Trophoblast cell (in vitro differentiated cells and primary cell): ENCODE data around the gene COMMD10. TPM values are rescaled to one million over a fixed set of nuclear protein-coding genes. Genes with fewer than 3 reads are reported as not detected.

Experiments used
- DNase-seq, 2 donors: peaks; one replicate each; pipeline ENCODE4 v3.0.0-alpha.2; 2016
- H2AFZ ChIP-seq: 2 replicates; pipeline ENCODE4 v1.6.1; 2013; ENCODE audit warnings: low read length, moderate library complexity, mild to moderate bottlenecking; ENCODE audit not compliant: insufficient read depth, poor library complexity
- H2AK5ac ChIP-seq: 2 replicates; pipeline ENCODE4 v1.6.1; 2013; ENCODE audit warnings: mild to moderate bottlenecking, low read length
- H2BK120ac ChIP-seq: 2 replicates; pipeline ENCODE4 v1.6.1; 2013; ENCODE audit warnings: low read length, mild to moderate bottlenecking, moderate library complexity; ENCODE audit not compliant: insufficient read depth, poor library complexity
- H2BK12ac ChIP-seq: 2 replicates; pipeline ENCODE4 v1.6.1; 2013; ENCODE audit warnings: mild to moderate bottlenecking, low read length, moderate library complexity
- H2BK5ac ChIP-seq: 2 replicates; pipeline ENCODE4 v1.6.1; 2013; ENCODE audit warnings: low read length, low read depth, moderate library complexity, mild to moderate bottlenecking; ENCODE audit not compliant: poor library complexity
- H3K14ac ChIP-seq: 2 replicates; pipeline ENCODE4 v1.6.1; 2013; ENCODE audit warnings: mild to moderate bottlenecking, low read length
- H3K18ac ChIP-seq: 2 replicates; pipeline ENCODE4 v1.6.1; 2013; ENCODE audit warnings: mild to moderate bottlenecking, low read length
- H3K23ac ChIP-seq: 2 replicates; pipeline ENCODE4 v1.6.1; 2013; ENCODE audit warnings: low read length
- H3K27ac ChIP-seq: 2 replicates; pipeline ENCODE4 v1.5.1; 2013; ENCODE audit warnings: low read depth, mild to moderate bottlenecking, inconsistent platforms, low read length, moderate library complexity
- H3K27me3 ChIP-seq: 2 replicates; pipeline ENCODE4 v1.6.1; 2013; ENCODE audit warnings: inconsistent platforms, mild to moderate bottlenecking, low read length, moderate library complexity; ENCODE audit not compliant: insufficient read depth
- H3K36me3 ChIP-seq, 2 experiments: 1 replicate in 1 of 2; 2 replicates in 1 of 2; pipeline ENCODE4 v1.6.1; 2013; ENCODE audit warnings: low read length in 2 of 2, mild to moderate bottlenecking in 2 of 2, moderate library complexity in 1 of 2; ENCODE audit not compliant: insufficient read depth in 2 of 2, control insufficient read depth in 1 of 2
- H3K4ac ChIP-seq: 2 replicates; pipeline ENCODE4 v1.6.1; 2013; ENCODE audit warnings: low read depth, mild to moderate bottlenecking, low read length, moderate library complexity
- H3K4me1 ChIP-seq, 2 experiments: 1 replicate in 1 of 2; 2 replicates in 1 of 2; pipeline ENCODE4 v1.6.1; 2013; ENCODE audit warnings: low read length in 2 of 2, mild to moderate bottlenecking in 2 of 2, moderate library complexity in 1 of 2; ENCODE audit not compliant: insufficient read depth in 2 of 2, control insufficient read depth in 1 of 2
- H3K4me2 ChIP-seq: 2 replicates; pipeline ENCODE4 v1.6.1; 2013; ENCODE audit warnings: inconsistent platforms, mild to moderate bottlenecking, low read length, moderate library complexity
- H3K4me3 ChIP-seq: 2 replicates; pipeline ENCODE4 v1.5.1; 2013; ENCODE audit warnings: mild to moderate bottlenecking, low read depth, low read length, inconsistent platforms
- H3K79me1 ChIP-seq: one replicate; pipeline ENCODE4 v1.6.1; 2013; ENCODE audit warnings: low read length
- H3K79me2 ChIP-seq: 2 replicates; pipeline ENCODE4 v1.6.1; 2013; ENCODE audit warnings: low read length, mild to moderate bottlenecking; ENCODE audit not compliant: control insufficient read depth, insufficient read depth, poor library complexity
- H3K9ac ChIP-seq: 2 replicates; pipeline ENCODE4 v1.6.1; 2013; ENCODE audit warnings: mild to moderate bottlenecking, low read length
- H3K9me3 ChIP-seq: 2 replicates; pipeline ENCODE4 v1.6.1; 2013; ENCODE audit warnings: low read depth, mild to moderate bottlenecking, control low read depth, inconsistent platforms, low read length; ENCODE audit not compliant: insufficient read depth
- H4K12ac ChIP-seq: 2 replicates; pipeline ENCODE4 v1.6.1; 2013; ENCODE audit warnings: low read depth, mild to moderate bottlenecking, low read length, moderate library complexity
- H4K8ac ChIP-seq: 2 replicates; pipeline ENCODE4 v1.6.1; 2013; ENCODE audit warnings: low read depth, mild to moderate bottlenecking, low read length, moderate library complexity
- H4K91ac ChIP-seq: one replicate; pipeline ENCODE4 v1.6.1; 2013; ENCODE audit warnings: low read depth, mild to moderate bottlenecking, low read length, moderate library complexity
- WGBS: extraction: QIAGEN DNeasy Blood & Tissue Kit; methylation state at CpG from one replicate; pipeline ENCODE4 v1.1.7; 2013; ENCODE audit warnings: missing lambda C conversion rate; ENCODE audit not compliant: insufficient read length, insufficient coverage; ENCODE audit errors: extremely low coverage; 5-methylcytosine and 5-hydroxymethylcytosine counted together
- polyA plus RNA-seq: library from polyadenylated mRNA; stranded (reverse); fragments of 200-250 nt; gene quantifications from 2 replicates; pipeline ENCODE4 v1.2.3, GENCODE V29; 2013

COMMD10 gene
- polyA plus RNA-seq = 23.5 and 24.9 TPM in 2 replicates

- H3K23ac ChIP-seq = peak within 1 kb of the TSS; percentile 93
These were observed at the start of gene COMMD10 for GRCh38 chr5:116084871-116085715. TSS of gene COMMD10 (plus strand) at chr5:116085025.

GRCh38 chr5:116035123-116035522, 49.7 kb upstream of the COMMD10 start:
- Histone ChIP-seq H3K27ac (no peak overlapping the region), H4K91ac (no peak overlapping the region), H3K4me3 (no peak overlapping the region), H3K4me2 (no peak overlapping the region), H3K18ac (no peak overlapping the region), H3K4me1 (no peaks in the 10 kb centered on the region), H4K8ac (no peak overlapping the region), H4K12ac (no peak overlapping the region), H2BK120ac (no peak overlapping the region), H2AK5ac (no peak overlapping the region), H3K9ac (no peak overlapping the region), H3K14ac (no peak overlapping the region), H2BK5ac (no peak overlapping the region), H3K36me3 (no peaks in the 10 kb centered on the region), H3K79me1 (no peaks in the 10 kb centered on the region), H3K27me3 (no peaks in the 10 kb centered on the region), H2BK12ac (no peak overlapping the region), H3K4ac (no peak overlapping the region), H3K23ac (no peak overlapping the region), H2AFZ (no peak overlapping the region), H3K79me2 (no peaks in the 10 kb centered on the region), H3K9me3 (no peaks in the 10 kb centered on the region)
- WGBS = no CpG with 5 or more reads among the region's 5 CpGs
- DNase-seq = no peak

More at GRCh38 chr5:116084871-116085715, at the start of gene COMMD10:
- Histone ChIP-seq H3K36me3 (no peaks in the 10 kb centered on the region), H3K18ac (peak within 1 kb of the TSS; percentile 53), H3K9ac (peak within 1 kb of the TSS; percentile 90), H3K27me3 (no peaks in the 10 kb centered on the region), H3K14ac (peak within 1 kb of the TSS; percentile 90), H3K4me3 (peak within 1 kb of the TSS; percentile 100), H2BK12ac (no peak within 1 kb of the TSS), H3K4me2 (peak within 1 kb of the TSS; percentile 65), H2BK5ac (peak within 1 kb of the TSS; percentile 35), H3K9me3 (peaks cover 2% of the 10 kb centered on the region), H2AFZ (peak within 1 kb of the TSS; percentile 95), H2BK120ac (peak within 1 kb of the TSS; percentile 86), H4K91ac (peak within 1 kb of the TSS; percentile 86), H3K4ac (peak within 1 kb of the TSS; percentile 88), H4K8ac (peak within 1 kb of the TSS; percentile 83), H3K4me1 (peaks cover 4 to 6% of the 10 kb centered on the region in 2 experiments), H3K27ac (peak within 1 kb of the TSS; percentile 82), H2AK5ac (no peak within 1 kb of the TSS), H4K12ac (peak within 1 kb of the TSS; percentile 94), H3K79me1 (peaks cover 5% of the 10 kb centered on the region), H3K79me2 (peaks cover 3% of the 10 kb centered on the region)
- no CpG with 5 or more reads among the region's 65 CpGs for WGBS
- peak; percentile 72 to 81 for DNase-seq

GRCh38 chr5:116037236-116037822, 47.5 kb upstream of the COMMD10 start:
- Histone ChIP-seq H3K4me3 (no peak overlapping the region), H3K36me3 (no peaks in the 10 kb centered on the region), H3K14ac (no peak overlapping the region), H4K8ac (no peak overlapping the region), H2BK120ac (no peak overlapping the region), H3K27me3 (no peaks in the 10 kb centered on the region), H2AK5ac (no peak overlapping the region), H3K23ac (no peak overlapping the region), H4K12ac (no peak overlapping the region), H2BK12ac (no peak overlapping the region), H3K9me3 (no peaks in the 10 kb centered on the region), H3K4me2 (no peak overlapping the region), H2BK5ac (no peak overlapping the region), H4K91ac (no peak overlapping the region), H3K18ac (no peak overlapping the region), H3K79me1 (no peaks in the 10 kb centered on the region), H3K4me1 (no peaks in the 10 kb centered on the region), H3K9ac (no peak overlapping the region), H3K27ac (no peak overlapping the region), H2AFZ (no peak overlapping the region), H3K4ac (no peak overlapping the region), H3K79me2 (no peaks in the 10 kb centered on the region)
- peak in 1 of 2 donors; percentile 46 for DNase-seq
- no CpG with 5 or more reads among the region's 3 CpGs for WGBS

GRCh38 chr5:116038817-116039216, 46.0 kb upstream of the COMMD10 start:
- Histone ChIP-seq H2AFZ (no peak overlapping the region), H3K14ac (no peak overlapping the region), H3K18ac (no peak overlapping the region), H3K9me3 (no peaks in the 10 kb centered on the region), H4K8ac (no peak overlapping the region), H3K4me2 (no peak overlapping the region), H2BK120ac (no peak overlapping the region), H2AK5ac (no peak overlapping the region), H3K79me2 (no peaks in the 10 kb centered on the region), H3K27ac (no peak overlapping the region), H3K9ac (no peak overlapping the region), H2BK12ac (no peak overlapping the region), H3K36me3 (no peaks in the 10 kb centered on the region), H3K4me1 (no peaks in the 10 kb centered on the region), H4K91ac (no peak overlapping the region), H3K4me3 (no peak overlapping the region), H3K27me3 (no peaks in the 10 kb centered on the region), H4K12ac (no peak overlapping the region), H3K79me1 (no peaks in the 10 kb centered on the region), H3K4ac (no peak overlapping the region), H2BK5ac (no peak overlapping the region), H3K23ac (no peak overlapping the region)
- DNase-seq = no peak
- WGBS = no CpG with 5 or more reads among the region's 3 CpGs
